ENCODE data around the gene UBLCP1. TPM values are rescaled to one million over a fixed set of nuclear protein-coding genes. Genes with fewer than 3 reads are reported as not detected.

UBLCP1 gene
- total and polyA plus RNA-seq, 4 donors: 6.1 to 9.5 (median 7.6) TPM

DNA sequence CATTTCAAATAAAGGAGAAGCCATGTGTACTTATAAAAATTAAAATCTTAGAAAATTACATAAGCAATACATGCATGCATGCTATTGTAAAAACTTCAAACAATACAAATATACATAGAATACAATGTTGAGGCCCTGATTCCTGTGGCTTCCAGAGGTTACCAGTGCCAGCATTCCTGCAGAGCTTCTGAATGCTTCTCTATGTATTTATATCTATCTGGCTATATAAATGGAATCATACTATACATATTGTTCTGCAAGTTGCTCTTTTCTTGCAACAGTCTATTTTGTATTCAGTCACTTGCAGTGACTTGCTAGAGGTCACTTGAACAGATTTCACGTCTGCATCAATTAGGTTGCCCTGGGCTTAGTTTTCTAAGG lies 70.4 kb downstream of the UBLCP1 start:
- H3K27me3 ChIP-seq (ENCODE audit: control insufficient read depth in 4 of 4, insufficient read depth in 4 of 4, low read length in 3 of 4): peaks cover 0 to 6% (median 0%) of the 10 kb centered on the region in 4 donors
- TF ChIP-seq, protein P1, sequence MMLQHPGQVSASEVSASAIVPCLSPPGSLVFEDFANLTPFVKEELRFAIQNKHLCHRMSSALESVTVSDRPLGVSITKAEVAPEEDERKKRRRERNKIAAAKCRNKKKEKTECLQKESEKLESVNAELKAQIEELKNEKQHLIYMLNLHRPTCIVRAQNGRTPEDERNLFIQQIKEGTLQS (IDR thresholded peaks at IDR 0.05): no peak
- TF ChIP-seq JUND (IDR thresholded peaks at IDR 0.05) (no peak), GABPA (IDR thresholded peaks at IDR 0.05 in 1 of 2, conservative IDR thresholded peaks at IDR 0.05 in 1 of 2) (no peak), HNF4G (IDR thresholded peaks at IDR 0.05) (no peak), TAF1 (conservative IDR thresholded peaks at IDR 0.05) (no peak), RAD21 (IDR thresholded peaks at IDR 0.05) (no peak), HNF4A (conservative IDR thresholded peaks at IDR 0.05) (no peak), SP1 (IDR thresholded peaks at IDR 0.05) (no peak), FOXA1 (IDR thresholded peaks at IDR 0.05) (no peak), EGR1 (IDR thresholded peaks at IDR 0.05; ENCODE audit: low read depth in 2 of 2) (no peak), FOXA2 (IDR thresholded peaks at IDR 0.05) (no peak), RXRA (IDR thresholded peaks at IDR 0.05) (no peak)
- TF ChIP-seq, protein P2, sequence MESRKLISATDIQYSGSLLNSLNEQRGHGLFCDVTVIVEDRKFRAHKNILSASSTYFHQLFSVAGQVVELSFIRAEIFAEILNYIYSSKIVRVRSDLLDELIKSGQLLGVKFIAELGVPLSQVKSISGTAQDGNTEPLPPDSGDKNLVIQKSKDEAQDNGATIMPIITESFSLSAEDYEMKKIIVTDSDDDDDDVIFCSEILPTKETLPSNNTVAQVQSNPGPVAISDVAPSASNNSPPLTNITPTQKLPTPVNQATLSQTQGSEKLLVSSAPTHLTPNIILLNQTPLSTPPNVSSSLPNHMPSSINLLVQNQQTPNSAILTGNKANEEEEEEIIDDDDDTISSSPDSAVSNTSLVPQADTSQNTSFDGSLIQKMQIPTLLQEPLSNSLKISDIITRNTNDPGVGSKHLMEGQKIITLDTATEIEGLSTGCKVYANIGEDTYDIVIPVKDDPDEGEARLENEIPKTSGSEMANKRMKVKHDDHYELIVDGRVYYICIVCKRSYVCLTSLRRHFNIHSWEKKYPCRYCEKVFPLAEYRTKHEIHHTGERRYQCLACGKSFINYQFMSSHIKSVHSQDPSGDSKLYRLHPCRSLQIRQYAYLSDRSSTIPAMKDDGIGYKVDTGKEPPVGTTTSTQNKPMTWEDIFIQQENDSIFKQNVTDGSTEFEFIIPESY (IDR thresholded peaks at IDR 0.05): no peak
- TF ChIP-seq, protein P3, sequence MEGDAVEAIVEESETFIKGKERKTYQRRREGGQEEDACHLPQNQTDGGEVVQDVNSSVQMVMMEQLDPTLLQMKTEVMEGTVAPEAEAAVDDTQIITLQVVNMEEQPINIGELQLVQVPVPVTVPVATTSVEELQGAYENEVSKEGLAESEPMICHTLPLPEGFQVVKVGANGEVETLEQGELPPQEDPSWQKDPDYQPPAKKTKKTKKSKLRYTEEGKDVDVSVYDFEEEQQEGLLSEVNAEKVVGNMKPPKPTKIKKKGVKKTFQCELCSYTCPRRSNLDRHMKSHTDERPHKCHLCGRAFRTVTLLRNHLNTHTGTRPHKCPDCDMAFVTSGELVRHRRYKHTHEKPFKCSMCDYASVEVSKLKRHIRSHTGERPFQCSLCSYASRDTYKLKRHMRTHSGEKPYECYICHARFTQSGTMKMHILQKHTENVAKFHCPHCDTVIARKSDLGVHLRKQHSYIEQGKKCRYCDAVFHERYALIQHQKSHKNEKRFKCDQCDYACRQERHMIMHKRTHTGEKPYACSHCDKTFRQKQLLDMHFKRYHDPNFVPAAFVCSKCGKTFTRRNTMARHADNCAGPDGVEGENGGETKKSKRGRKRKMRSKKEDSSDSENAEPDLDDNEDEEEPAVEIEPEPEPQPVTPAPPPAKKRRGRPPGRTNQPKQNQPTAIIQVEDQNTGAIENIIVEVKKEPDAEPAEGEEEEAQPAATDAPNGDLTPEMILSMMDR (IDR thresholded peaks at IDR 0.05; ENCODE audit: low read depth, low read length, missing input control): no peak
- TF ChIP-seq, protein P4, sequence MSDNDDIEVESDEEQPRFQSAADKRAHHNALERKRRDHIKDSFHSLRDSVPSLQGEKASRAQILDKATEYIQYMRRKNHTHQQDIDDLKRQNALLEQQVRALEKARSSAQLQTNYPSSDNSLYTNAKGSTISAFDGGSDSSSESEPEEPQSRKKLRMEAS (IDR thresholded peaks at IDR 0.05): no peak
- H3K27ac ChIP-seq (ENCODE audit: low read depth in 1 of 2, low read length in 2 of 2): no peak overlapping the region
- H3K4me1 ChIP-seq (ENCODE audit: control insufficient read depth in 4 of 4, insufficient read depth in 4 of 4, low read length in 3 of 4): peaks cover 0 to 4% (median 1%) of the 10 kb centered on the region in 4 donors
- no peak for DNase-seq (ENCODE audit: low spot score)
- 87% methylated on average over 1 of the region's 1 CpG for WGBS
- no peak overlapping the region for H3K9ac ChIP-seq (ENCODE audit: low read depth in 1 of 2, low read length in 2 of 2)
- no peak overlapping the region for H3K4me3 ChIP-seq (ENCODE audit: low read depth in 1 of 3, low read length in 3 of 3)
- H3K36me3 ChIP-seq (ENCODE audit: control insufficient read depth in 4 of 4, insufficient read depth in 3 of 4, low read depth in 1 of 4, low read length in 3 of 4): no peaks in the 10 kb centered on the region
- H3K9me3 ChIP-seq (ENCODE audit: control insufficient read depth in 4 of 4, low read length in 3 of 4): no peaks in the 10 kb centered on the region

Small RNA genes lying within 50 kb of the gene (small RNA-seq; reads per million reads assigned to genes)
- gene RF00263 (not detected), gene RNU4ATAC2P (not detected)

Other genes starting within 250 kb of the UBLCP1 start
- 1 to 10 TPM in 1 of 2 donors, under 1 TPM in 1; 0.59 to 1.1 TPM for gene EBF1, start 163.4 kb upstream of the UBLCP1 start, total RNA-seq
- under 1 TPM; 0.31 to 0.75 TPM for gene EBF1, start 163.4 kb upstream of the UBLCP1 start, polyA plus RNA-seq
- gene RNF145, start 53.7 kb upstream of the UBLCP1 start, total RNA-seq: 10 to 100 TPM; 13.0 to 34.6 TPM
- 10 to 100 TPM in 1 of 2 donors, 1 to 10 TPM in 1; 2.9 to 10.5 TPM for gene RNF145, start 53.7 kb upstream of the UBLCP1 start, polyA plus RNA-seq
- gene IL12B, start 67.2 kb downstream of the UBLCP1 start, total RNA-seq: not detected
- not detected for gene IL12B, start 67.2 kb downstream of the UBLCP1 start, polyA plus RNA-seq